ENCODE results near the gene IMP4.

- TF ChIP-seq POLR2A (IDR thresholded peaks at IDR 0.05) (no peak), CTCF (IDR thresholded peaks at IDR 0.05) (no peak)
Observed at GRCh38 chr2:130327703-130328527, 14.8 kb upstream of the IMP4 start.
